ENCODE results near the gene FAF1.

DNA sequence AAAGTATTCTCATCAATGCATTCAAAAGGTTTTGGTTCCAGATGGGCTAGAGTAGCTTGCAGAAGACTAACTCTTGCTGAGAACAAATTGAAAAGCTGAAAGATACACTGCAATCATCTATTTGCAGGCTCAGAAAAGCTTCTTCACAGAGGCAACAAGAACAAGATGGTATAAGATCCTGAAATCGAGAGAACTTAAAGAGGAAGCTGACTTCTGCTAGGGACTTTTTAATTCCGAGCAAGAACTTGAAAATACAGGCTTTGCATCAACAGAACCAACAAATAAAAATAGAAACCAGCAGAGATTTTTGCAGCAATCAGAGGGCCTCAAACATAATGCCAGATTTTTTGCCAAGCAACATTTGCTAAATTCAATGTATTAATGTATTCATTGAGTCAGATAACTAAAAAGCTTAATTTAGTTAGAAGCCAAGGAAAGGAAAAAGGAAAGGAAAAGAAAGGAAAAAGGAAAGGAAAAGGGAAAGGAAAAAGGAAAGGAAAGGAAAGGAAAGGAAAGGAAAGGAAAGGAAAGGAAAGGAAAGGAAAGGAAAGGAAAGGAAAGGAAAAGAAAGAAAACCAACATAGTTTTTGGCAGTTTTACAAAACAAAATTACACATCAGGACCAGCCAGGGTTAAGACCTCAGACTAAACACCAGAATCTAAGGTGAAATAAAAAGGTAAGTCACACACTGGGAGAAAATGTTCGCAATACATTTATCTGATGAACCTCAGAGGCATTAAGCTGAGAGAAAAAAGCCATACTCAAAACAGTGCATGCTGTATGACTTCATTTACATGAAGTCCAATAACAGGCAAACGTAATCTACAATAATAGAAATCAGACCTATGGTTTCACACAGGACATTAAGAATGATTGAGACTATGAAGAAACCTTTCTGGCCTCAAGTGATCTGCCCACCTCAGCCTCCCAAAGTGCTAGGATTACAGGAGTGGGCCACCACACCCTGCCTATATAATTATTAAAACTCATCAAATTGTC, 42.6 kb downstream of the FAF1 start:
- TF ChIP-seq, protein P1, sequence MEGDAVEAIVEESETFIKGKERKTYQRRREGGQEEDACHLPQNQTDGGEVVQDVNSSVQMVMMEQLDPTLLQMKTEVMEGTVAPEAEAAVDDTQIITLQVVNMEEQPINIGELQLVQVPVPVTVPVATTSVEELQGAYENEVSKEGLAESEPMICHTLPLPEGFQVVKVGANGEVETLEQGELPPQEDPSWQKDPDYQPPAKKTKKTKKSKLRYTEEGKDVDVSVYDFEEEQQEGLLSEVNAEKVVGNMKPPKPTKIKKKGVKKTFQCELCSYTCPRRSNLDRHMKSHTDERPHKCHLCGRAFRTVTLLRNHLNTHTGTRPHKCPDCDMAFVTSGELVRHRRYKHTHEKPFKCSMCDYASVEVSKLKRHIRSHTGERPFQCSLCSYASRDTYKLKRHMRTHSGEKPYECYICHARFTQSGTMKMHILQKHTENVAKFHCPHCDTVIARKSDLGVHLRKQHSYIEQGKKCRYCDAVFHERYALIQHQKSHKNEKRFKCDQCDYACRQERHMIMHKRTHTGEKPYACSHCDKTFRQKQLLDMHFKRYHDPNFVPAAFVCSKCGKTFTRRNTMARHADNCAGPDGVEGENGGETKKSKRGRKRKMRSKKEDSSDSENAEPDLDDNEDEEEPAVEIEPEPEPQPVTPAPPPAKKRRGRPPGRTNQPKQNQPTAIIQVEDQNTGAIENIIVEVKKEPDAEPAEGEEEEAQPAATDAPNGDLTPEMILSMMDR (IDR thresholded peaks at IDR 0.05; ENCODE audit: control extremely low read depth in 1 of 3, insufficient read depth in 1 of 3, low read depth in 1 of 3, low read length in 3 of 3): no peak
- TF ChIP-seq YY1 (IDR thresholded peaks at IDR 0.05; ENCODE audit: low read depth, low read length) (no peak), RNF2 (IDR thresholded peaks at IDR 0.05; ENCODE audit: borderline replicate concordance, low read depth, low read length, missing control alignments, poor library complexity, severe bottlenecking) (no peak), EGR1 (IDR thresholded peaks at IDR 0.05; ENCODE audit: borderline replicate concordance, low read depth, low read length) (no peak), POLR2A (IDR thresholded peaks at IDR 0.05; ENCODE audit: control extremely low read depth in 1 of 2, low read depth in 2 of 2, low read length in 2 of 2) (no peak)

Data from H1 (cell line).